ENCODE data around the gene MIR17HG.
"Not testable (repeated sequence)": the region's sequence is repeated elsewhere in the genome, so short reads cannot be mapped to it uniquely, and the experiment has no call there.

Gene MIR17HG

GRCh38 chr13:91347202-91347995 is at the start of gene MIR17HG:
MIR17HG (plus strand) TSS chr13:91347687.
- peak; percentile 98 for DNase-seq

- no peak for DNase-seq
These were observed 49.4 kb upstream of the MIR17HG start for GRCh38 chr13:91298060-91298459.

GRCh38 chr13:91302111-91302510 is 45.4 kb upstream of the MIR17HG start:
- DNase-seq: no peak

- DNase-seq: no peak
These were observed 44.5 kb upstream of the MIR17HG start for GRCh38 chr13:91303031-91303430.

GRCh38 chr13:91304741-91305140 is 42.7 kb upstream of the MIR17HG start:
- no peak for DNase-seq

- no peak for DNase-seq
These were observed 41.8 kb upstream of the MIR17HG start for GRCh38 chr13:91305652-91306051.

- DNase-seq: no peak
These were observed 39.6 kb upstream of the MIR17HG start for GRCh38 chr13:91307887-91308286.

- no peak for DNase-seq
These were observed 39.2 kb upstream of the MIR17HG start for GRCh38 chr13:91308299-91308698.

GRCh38 chr13:91311491-91311890 is 36.0 kb upstream of the MIR17HG start:
- peak; percentile 26 for DNase-seq

- DNase-seq: peak; percentile 45
These were observed 35.2 kb upstream of the MIR17HG start for GRCh38 chr13:91312324-91312723.

- DNase-seq: peak; percentile 69
These were observed 34.4 kb upstream of the MIR17HG start for GRCh38 chr13:91313103-91313502.

GRCh38 chr13:91313581-91313980 is 33.9 kb upstream of the MIR17HG start:
- no peak for DNase-seq

GRCh38 chr13:91314888-91315287 is 32.6 kb upstream of the MIR17HG start:
- no peak for DNase-seq

- DNase-seq: no peak
These were observed 28.6 kb upstream of the MIR17HG start for GRCh38 chr13:91318886-91319285.

- DNase-seq: no peak
These were observed 27.5 kb upstream of the MIR17HG start for GRCh38 chr13:91319996-91320395.

- not testable (repeated sequence) for DNase-seq
These were observed 26.5 kb upstream of the MIR17HG start for GRCh38 chr13:91320990-91321389.

GRCh38 chr13:91323349-91323748 is 24.1 kb upstream of the MIR17HG start:
- DNase-seq: no peak

- no peak for DNase-seq
These were observed 21.3 kb upstream of the MIR17HG start for GRCh38 chr13:91326146-91326545.

GRCh38 chr13:91328726-91329125 is 18.8 kb upstream of the MIR17HG start:
- DNase-seq: no peak

GRCh38 chr13:91329733-91330132 is 17.8 kb upstream of the MIR17HG start:
- no peak for DNase-seq

GRCh38 chr13:91331047-91331915 is 16.2 kb upstream of the MIR17HG start:
- DNase-seq: no peak

- DNase-seq: no peak
These were observed 1.4 kb upstream of the MIR17HG start for GRCh38 chr13:91346062-91346461.

GRCh38 chr13:91346850-91347201 is 661 bp upstream of the MIR17HG start:
- peak; percentile 55 for DNase-seq
